ENCODE measurements around the gene PRKACA.

The PRKACA gene

GRCh38 chr19:14117668-14118164 lies at the start of gene PRKACA:
Gene PRKACA (minus strand): TSS chr19:14117762. CDS start chr19:14117547, 215 bp downstream.
- H3K27ac ChIP-seq (ENCODE audit: low read depth, low read length) = peak within 1 kb of the TSS; percentile 83
- no peaks in the 10 kb centered on the region for H3K27me3 ChIP-seq (ENCODE audit: control insufficient read depth, insufficient read depth, low read length)
- H3K9ac ChIP-seq (ENCODE audit: low read depth, low read length) = peak within 1 kb of the TSS; percentile 53; the same call in 1 of the 2 replicates
- no peaks in the 10 kb centered on the region for H3K9me3 ChIP-seq (ENCODE audit: control insufficient read depth, insufficient read depth, low read length)
- H3K4me3 ChIP-seq (ENCODE audit: low read depth, low read length) = peak within 1 kb of the TSS; percentile 71
- H3K4me1 ChIP-seq (ENCODE audit: control insufficient read depth, insufficient read depth, low read length) = peaks cover 20% of the 10 kb centered on the region
- H3K36me3 ChIP-seq (ENCODE audit: control insufficient read depth, insufficient read depth, low read length) = peaks cover 13% of the 10 kb centered on the region

- no peak overlapping the region for H3K9ac ChIP-seq (ENCODE audit: low read depth, low read length)
- H3K4me3 ChIP-seq (ENCODE audit: low read depth, low read length) = no peak overlapping the region
- H3K27ac ChIP-seq (ENCODE audit: low read depth, low read length) = no peak overlapping the region
Measured at GRCh38 chr19:14166999-14167575, 49.5 kb upstream of the PRKACA start.

GRCh38 chr19:14165990-14166830 lies 48.6 kb upstream of the PRKACA start:
- Histone ChIP-seq H3K36me3 (ENCODE audit: control insufficient read depth, insufficient read depth, low read length) (peaks cover 52% of the 10 kb centered on the region), H3K27me3 (ENCODE audit: control insufficient read depth, insufficient read depth, low read length) (no peaks in the 10 kb centered on the region), H3K4me3 (ENCODE audit: low read depth, low read length) (no peak overlapping the region), H3K9ac (ENCODE audit: low read depth, low read length) (no peak overlapping the region), H3K9me3 (ENCODE audit: control insufficient read depth, insufficient read depth, low read length) (no peaks in the 10 kb centered on the region), H3K27ac (ENCODE audit: low read depth, low read length) (no peak overlapping the region), H3K4me1 (ENCODE audit: control insufficient read depth, insufficient read depth, low read length) (no peaks in the 10 kb centered on the region)

More at GRCh38 chr19:14166999-14167575, 49.5 kb upstream of the PRKACA start:
- H3K9me3 ChIP-seq (ENCODE audit: control insufficient read depth, insufficient read depth, low read length) = no peaks in the 10 kb centered on the region
- no peaks in the 10 kb centered on the region for H3K27me3 ChIP-seq (ENCODE audit: control insufficient read depth, insufficient read depth, low read length)
- H3K4me1 ChIP-seq (ENCODE audit: control insufficient read depth, insufficient read depth, low read length) = no peaks in the 10 kb centered on the region
- peaks cover 52% of the 10 kb centered on the region for H3K36me3 ChIP-seq (ENCODE audit: control insufficient read depth, insufficient read depth, low read length)

GRCh38 chr19:14164724-14165493 lies 47.3 kb upstream of the PRKACA start:
- Histone ChIP-seq H3K36me3 (ENCODE audit: control insufficient read depth, insufficient read depth, low read length) (peaks cover 50% of the 10 kb centered on the region), H3K9ac (ENCODE audit: low read depth, low read length) (no peak overlapping the region), H3K4me1 (ENCODE audit: control insufficient read depth, insufficient read depth, low read length) (no peaks in the 10 kb centered on the region)

GRCh38 chr19:14164082-14164481 lies 46.5 kb upstream of the PRKACA start:
- Histone ChIP-seq H3K27ac (ENCODE audit: low read depth, low read length) (no peak overlapping the region), H3K4me1 (ENCODE audit: control insufficient read depth, insufficient read depth, low read length) (no peaks in the 10 kb centered on the region), H3K4me3 (ENCODE audit: low read depth, low read length) (no peak overlapping the region), H3K36me3 (ENCODE audit: control insufficient read depth, insufficient read depth, low read length) (peaks cover 53% of the 10 kb centered on the region), H3K27me3 (ENCODE audit: control insufficient read depth, insufficient read depth, low read length) (no peaks in the 10 kb centered on the region), H3K9ac (ENCODE audit: low read depth, low read length) (no peak overlapping the region), H3K9me3 (ENCODE audit: control insufficient read depth, insufficient read depth, low read length) (no peaks in the 10 kb centered on the region)

More at GRCh38 chr19:14164724-14165493, 47.3 kb upstream of the PRKACA start:
- Histone ChIP-seq H3K27ac (ENCODE audit: low read depth, low read length) (no peak overlapping the region), H3K9me3 (ENCODE audit: control insufficient read depth, insufficient read depth, low read length) (no peaks in the 10 kb centered on the region), H3K4me3 (ENCODE audit: low read depth, low read length) (no peak overlapping the region), H3K27me3 (ENCODE audit: control insufficient read depth, insufficient read depth, low read length) (no peaks in the 10 kb centered on the region)

- Histone ChIP-seq H3K4me3 (ENCODE audit: low read depth, low read length) (no peak overlapping the region), H3K4me1 (ENCODE audit: control insufficient read depth, insufficient read depth, low read length) (no peaks in the 10 kb centered on the region), H3K9me3 (ENCODE audit: control insufficient read depth, insufficient read depth, low read length) (no peaks in the 10 kb centered on the region), H3K27me3 (ENCODE audit: control insufficient read depth, insufficient read depth, low read length) (no peaks in the 10 kb centered on the region), H3K27ac (ENCODE audit: low read depth, low read length) (no peak overlapping the region), H3K9ac (ENCODE audit: low read depth, low read length) (no peak overlapping the region), H3K36me3 (ENCODE audit: control insufficient read depth, insufficient read depth, low read length) (peaks cover 54% of the 10 kb centered on the region)
Measured at GRCh38 chr19:14162871-14163297, 45.3 kb upstream of the PRKACA start.

- H3K4me3 ChIP-seq (ENCODE audit: low read depth, low read length) = no peak overlapping the region
- H3K27ac ChIP-seq (ENCODE audit: low read depth, low read length) = no peak overlapping the region
- H3K9ac ChIP-seq (ENCODE audit: low read depth, low read length) = no peak overlapping the region
- H3K9me3 ChIP-seq (ENCODE audit: control insufficient read depth, insufficient read depth, low read length) = no peaks in the 10 kb centered on the region
- H3K27me3 ChIP-seq (ENCODE audit: control insufficient read depth, insufficient read depth, low read length) = no peaks in the 10 kb centered on the region
- H3K36me3 ChIP-seq (ENCODE audit: control insufficient read depth, insufficient read depth, low read length) = peaks cover 69% of the 10 kb centered on the region
- no peaks in the 10 kb centered on the region for H3K4me1 ChIP-seq (ENCODE audit: control insufficient read depth, insufficient read depth, low read length)
Measured at GRCh38 chr19:14161305-14161704, 43.7 kb upstream of the PRKACA start.

GRCh38 chr19:14160017-14160703 lies 42.6 kb upstream of the PRKACA start:
- H3K36me3 ChIP-seq (ENCODE audit: control insufficient read depth, insufficient read depth, low read length) = peaks cover 79% of the 10 kb centered on the region
- H3K4me1 ChIP-seq (ENCODE audit: control insufficient read depth, insufficient read depth, low read length) = no peaks in the 10 kb centered on the region
- no peak overlapping the region for H3K4me3 ChIP-seq (ENCODE audit: low read depth, low read length)

GRCh38 chr19:14159059-14159458 lies 41.5 kb upstream of the PRKACA start:
- Histone ChIP-seq H3K27ac (ENCODE audit: low read depth, low read length) (no peak overlapping the region), H3K9me3 (ENCODE audit: control insufficient read depth, insufficient read depth, low read length) (no peaks in the 10 kb centered on the region), H3K27me3 (ENCODE audit: control insufficient read depth, insufficient read depth, low read length) (no peaks in the 10 kb centered on the region), H3K9ac (ENCODE audit: low read depth, low read length) (no peak overlapping the region), H3K4me3 (ENCODE audit: low read depth, low read length) (no peak overlapping the region), H3K4me1 (ENCODE audit: control insufficient read depth, insufficient read depth, low read length) (no peaks in the 10 kb centered on the region), H3K36me3 (ENCODE audit: control insufficient read depth, insufficient read depth, low read length) (peaks cover 87% of the 10 kb centered on the region)

More at GRCh38 chr19:14160017-14160703, 42.6 kb upstream of the PRKACA start:
- H3K27ac ChIP-seq (ENCODE audit: low read depth, low read length) = no peak overlapping the region
- no peaks in the 10 kb centered on the region for H3K27me3 ChIP-seq (ENCODE audit: control insufficient read depth, insufficient read depth, low read length)
- H3K9me3 ChIP-seq (ENCODE audit: control insufficient read depth, insufficient read depth, low read length) = no peaks in the 10 kb centered on the region
- H3K9ac ChIP-seq (ENCODE audit: low read depth, low read length) = no peak overlapping the region

- H3K9ac ChIP-seq (ENCODE audit: low read depth, low read length) = no peak overlapping the region
- peaks cover 87% of the 10 kb centered on the region for H3K36me3 ChIP-seq (ENCODE audit: control insufficient read depth, insufficient read depth, low read length)
- no peaks in the 10 kb centered on the region for H3K27me3 ChIP-seq (ENCODE audit: control insufficient read depth, insufficient read depth, low read length)
- no peak overlapping the region for H3K27ac ChIP-seq (ENCODE audit: low read depth, low read length)
- H3K4me3 ChIP-seq (ENCODE audit: low read depth, low read length) = no peak overlapping the region
- H3K4me1 ChIP-seq (ENCODE audit: control insufficient read depth, insufficient read depth, low read length) = no peaks in the 10 kb centered on the region
- H3K9me3 ChIP-seq (ENCODE audit: control insufficient read depth, insufficient read depth, low read length) = no peaks in the 10 kb centered on the region
Measured at GRCh38 chr19:14158276-14159023, 40.9 kb upstream of the PRKACA start.
